IMR-90 (cell line): ENCODE results near the gene GSTT2B. TPM values are rescaled to one million over a fixed set of nuclear protein-coding genes. Genes with fewer than 3 reads are reported as not detected.

ENCODE experiments used
- ATAC-seq: fragments of 200-7000 bp; cut with Tn5 transposase; 2 replicates; pipeline ENCODE4 v1.9.1; 2020; ENCODE audit warnings: low read depth, mild to moderate bottlenecking, moderate library complexity
- BruUV-seq: library from RNA; stranded (reverse); fragments of 400-500 nt; replicated peaks from 2 replicates; lab custom pipeline; 2021; lab: Mats Ljungman, UMichigan
- CTCF ChIA-PET: fragments of 300-600 bp; formaldehyde crosslinking; extraction: SDS; loops from one replicate; lab custom pipeline; 2021; ENCODE audit warnings: antibody characterized with exemption; lab: Yijun Ruan, JAX
- POLR2A ChIA-PET: fragments of 300-600 bp; sonication (Branson Sonifier 250); formaldehyde crosslinking; loops from one replicate; lab custom pipeline; 2022; ENCODE audit warnings: antibody characterized with exemption; ENCODE audit not compliant: unreplicated experiment; lab: Charles Lee
- DNase-seq: peaks from one replicate; pipeline ENCODE4 v3.0.0; 2013
- H2AFZ ChIP-seq: replicated peaks from 2 replicates; pipeline ENCODE3; 2013; ENCODE audit warnings: low read length, mild to moderate bottlenecking; ENCODE audit not compliant: poor library complexity
- H2AK5ac ChIP-seq: 2 replicates; pipeline ENCODE4 v1.6.1; 2013; ENCODE audit warnings: low read depth, low read length, inconsistent platforms
- H2AK9ac ChIP-seq: replicated peaks from 2 replicates; pipeline ENCODE3; 2013; ENCODE audit warnings: mild to moderate bottlenecking, low read depth, low read length, moderate library complexity; ENCODE audit not compliant: poor library complexity
- H2BK120ac ChIP-seq: 2 replicates; pipeline ENCODE4 v1.6.1; 2013; ENCODE audit warnings: low read depth, low read length, inconsistent platforms
- H2BK15ac ChIP-seq: 3 replicates; pipeline ENCODE4 v1.6.1; 2013; ENCODE audit warnings: low read depth, low read length, inconsistent platforms
- H2BK20ac ChIP-seq: 2 replicates; pipeline ENCODE4 v1.6.1; 2013; ENCODE audit warnings: low read depth, mild to moderate bottlenecking, inconsistent platforms, low read length, moderate library complexity
- H2BK5ac ChIP-seq: 2 replicates; pipeline ENCODE4 v1.6.1; 2013; ENCODE audit warnings: mild to moderate bottlenecking, low read depth, low read length, inconsistent platforms; ENCODE audit not compliant: poor library complexity, severe bottlenecking
- H3K14ac ChIP-seq: replicated peaks from 2 replicates; pipeline ENCODE4 v1.6.1; 2013; ENCODE audit warnings: low read depth, low read length, inconsistent platforms
- H3K18ac ChIP-seq: 2 replicates; pipeline ENCODE4 v1.6.1; 2013; ENCODE audit warnings: low read depth, low read length, control low read depth
- H3K23ac ChIP-seq: 2 replicates; pipeline ENCODE4 v1.6.1; 2013; ENCODE audit warnings: low read depth, low read length, inconsistent platforms
- H3K27ac ChIP-seq: 2 replicates; pipeline ENCODE4 v1.5.1; 2013; ENCODE audit warnings: mild to moderate bottlenecking, control low read depth, low read length; ENCODE audit not compliant: insufficient read depth
- H3K27me3 ChIP-seq: 2 replicates; pipeline ENCODE4 v1.6.1; 2013; ENCODE audit warnings: low read length; ENCODE audit not compliant: control insufficient read depth, insufficient read depth
- H3K36me3 ChIP-seq: 2 replicates; pipeline ENCODE4 v1.6.1; 2013; ENCODE audit warnings: low read length, mixed read lengths; ENCODE audit not compliant: control insufficient read depth, insufficient read depth
- H3K4ac ChIP-seq: 2 replicates; pipeline ENCODE4 v1.6.1; 2013; ENCODE audit warnings: low read depth, low read length, inconsistent platforms
- H3K4me1 ChIP-seq: 2 replicates; pipeline ENCODE4 v1.6.1; 2013; ENCODE audit warnings: low read length, mixed read lengths; ENCODE audit not compliant: control insufficient read depth, insufficient read depth
- H3K4me2 ChIP-seq: 2 replicates; pipeline ENCODE4 v1.6.1; 2013; ENCODE audit warnings: low read depth, mild to moderate bottlenecking, control low read depth, low read length, moderate library complexity
- H3K4me3 ChIP-seq: 2 replicates; pipeline ENCODE4 v1.5.1; 2013; ENCODE audit warnings: low read depth, mild to moderate bottlenecking, control low read depth, low read length, moderate library complexity; ENCODE audit not compliant: insufficient read depth
- H3K56ac ChIP-seq: 2 replicates; pipeline ENCODE4 v1.6.1; 2013; ENCODE audit warnings: low read length, inconsistent platforms; ENCODE audit not compliant: insufficient read depth; ENCODE audit errors: extremely low read depth
- H3K79me1 ChIP-seq, 2 experiments: 2 replicates each; pipeline ENCODE4 v1.6.1; 2013; ENCODE audit warnings: low read length in 2 of 2, inconsistent platforms in 1 of 2, low read depth in 1 of 2
- H3K9ac ChIP-seq: 2 replicates; pipeline ENCODE4 v1.6.1; 2013; ENCODE audit warnings: low read depth, low read length, control low read depth
- H3K9me1 ChIP-seq: 2 replicates; pipeline ENCODE4 v1.6.1; 2013; ENCODE audit warnings: low read length, inconsistent platforms; ENCODE audit not compliant: insufficient read depth
- H3K9me3 ChIP-seq: 2 replicates; pipeline ENCODE4 v1.6.1; 2013; ENCODE audit warnings: low read length; ENCODE audit not compliant: control insufficient read depth, insufficient read depth
- H4K20me1 ChIP-seq: 2 replicates; pipeline ENCODE4 v1.6.1; 2013; ENCODE audit warnings: low read length, inconsistent platforms; ENCODE audit not compliant: insufficient read depth
- H4K5ac ChIP-seq: 2 replicates; pipeline ENCODE4 v1.6.1; 2013; ENCODE audit warnings: mild to moderate bottlenecking, low read depth, low read length, control low read depth
- H4K8ac ChIP-seq, 2 experiments: 2 replicates each; pipeline ENCODE4 v1.6.1; 2013; ENCODE audit warnings: low read depth in 2 of 2, low read length in 2 of 2, control low read depth in 1 of 2, inconsistent platforms in 1 of 2
- H4K91ac ChIP-seq: 2 replicates; pipeline ENCODE4 v1.6.1; 2013; ENCODE audit warnings: low read depth, low read length, inconsistent platforms; ENCODE audit not compliant: insufficient read depth
- BHLHE40 ChIP-seq: fragments of 150-350 bp; IDR thresholded peaks from 2 replicates; pipeline ENCODE4 v1.6.1; 2016; ENCODE audit warnings: mild to moderate bottlenecking, low read depth, low read length
- CEBPB ChIP-seq: IDR thresholded peaks from 2 replicates; pipeline ENCODE4 v1.6.1; 2012; ENCODE audit warnings: low read depth, low read length, improper control_type of control experiment
- CHD1 ChIP-seq: IDR thresholded peaks from 2 replicates; pipeline ENCODE4 v1.6.1; 2012; ENCODE audit warnings: low read depth, low read length, improper control_type of control experiment
- CTCF ChIP-seq: conservative IDR thresholded peaks from 2 replicates; pipeline ENCODE4 v1.5.1; 2012; ENCODE audit warnings: mild to moderate bottlenecking, low read depth, low read length, improper control_type of control experiment
- ELK1 ChIP-seq: fragments of 150-350 bp; IDR thresholded peaks from 2 replicates; pipeline ENCODE4 v1.6.1; 2016; ENCODE audit warnings: low read depth, mild to moderate bottlenecking, low read length, moderate library complexity, borderline replicate concordance
- FOS ChIP-seq: fragments of 150-350 bp; IDR thresholded peaks from 2 replicates; pipeline ENCODE4 v1.6.1; 2016; ENCODE audit warnings: low read depth, low read length
- MAFK ChIP-seq: IDR thresholded peaks from 2 replicates; pipeline ENCODE4 v1.6.1; 2012; ENCODE audit warnings: low read depth, low read length, improper control_type of control experiment
- MAZ ChIP-seq: IDR thresholded peaks from 2 replicates; pipeline ENCODE4 v1.6.1; 2012; ENCODE audit warnings: low read depth, mild to moderate bottlenecking, low read length, improper control_type of control experiment, moderate library complexity, borderline replicate concordance
- MXI1 ChIP-seq: IDR thresholded peaks from 2 replicates; pipeline ENCODE4 v1.6.1; 2012; ENCODE audit warnings: low read depth, mild to moderate bottlenecking, low read length, moderate library complexity, borderline replicate concordance
- NFE2L2 ChIP-seq: fragments of 150-350 bp; IDR thresholded peaks from 2 replicates; pipeline ENCODE4 v1.6.1; 2016; ENCODE audit warnings: low read depth, mild to moderate bottlenecking, low read length
- POLR2A ChIP-seq: IDR thresholded peaks from 2 replicates; pipeline ENCODE4 v1.6.1; 2012; ENCODE audit warnings: mild to moderate bottlenecking, low read depth, low read length
- RAD21 ChIP-seq: IDR thresholded peaks from 2 replicates; pipeline ENCODE4 v1.6.1; 2012; ENCODE audit warnings: low read length, improper control_type of control experiment
- RCOR1 ChIP-seq: IDR thresholded peaks from 2 replicates; pipeline ENCODE4 v1.6.1; 2012; ENCODE audit warnings: mild to moderate bottlenecking, low read length, improper control_type of control experiment; ENCODE audit not compliant: insufficient replicate concordance
- RFX5 ChIP-seq: IDR thresholded peaks from 2 replicates; pipeline ENCODE4 v1.8.0; 2012; ENCODE audit warnings: low read depth, mild to moderate bottlenecking, low read length, moderate library complexity
- SMC3 ChIP-seq: fragments of 150-350 bp; IDR thresholded peaks from 2 replicates; pipeline ENCODE4 v1.6.1; 2016; ENCODE audit warnings: low read depth, mild to moderate bottlenecking, antibody characterized with exemption, low read length, moderate library complexity
- USF2 ChIP-seq: fragments of 150-350 bp; IDR thresholded peaks from 2 replicates; pipeline ENCODE4 v1.6.1; 2017; ENCODE audit warnings: mild to moderate bottlenecking, antibody characterized with exemption, low read length, low read depth
- WGBS, 2 experiments: methylation state at CpG; one replicate each; pipeline versions ENCODE4 v1.1.5 to v1.1.7; 2013; ENCODE audit warnings: missing lambda C conversion rate in 2 of 2; ENCODE audit not compliant: insufficient read length in 1 of 2; ENCODE audit errors: extremely low coverage in 2 of 2; 5-methylcytosine and 5-hydroxymethylcytosine counted together
- dilution Hi-C: fragments of 300-500 bp; cut with HindIII; formaldehyde crosslinking; loops from one replicate; pipeline ENCODE4 v1.14.3; 2018; ENCODE audit warnings: low sequenced_read_pairs; ENCODE audit not compliant: unreplicated experiment
- in situ Hi-C: fragments of 300-500 bp; cut with MboI; formaldehyde crosslinking; loops from 3 replicates; pipeline ENCODE4 v1.14.3; 2019; ENCODE audit warnings: low sequenced_read_pairs, inconsistent platforms, mixed read lengths
- intact Hi-C: fragments of 100-400 bp; cut with micrococcal nuclease; formaldehyde crosslinking; loops from 2 replicates; pipeline ENCODE4 v1.10.0; 2022
- polyA plus RNA-seq, 3 experiments: library from polyadenylated mRNA; depleted of rRNA; stranded (reverse); fragments of >200 nt; gene quantifications; 2 replicates each; pipeline ENCODE4 v1.2.3, GENCODE V29; 2012; ENCODE audit warnings: low replicate concordance in 1 of 3
- total RNA-seq: library from RNA; depleted of rRNA; stranded (reverse); fragments of >200 nt; gene quantifications from 2 replicates; pipeline ENCODE4 v1.2.3, GENCODE V29; 2012

GSTT2B gene
- total and polyA plus RNA-seq, 2 of the 4 experiments (the other 2 are of a cell fraction): 15.1 to 77.0 TPM

- TF ChIP-seq ELK1 (no peak), CEBPB (no peak), SMC3 (no peak), FOS (no peak), POLR2A (no peak), RFX5 (no peak), NFE2L2 (no peak), MXI1 (no peak), RCOR1 (no peak), MAFK (no peak), RAD21 (no peak), USF2 (no peak), MAZ (no peak), CTCF (no peak), CHD1 (no peak), BHLHE40 (no peak)
- no peak overlapping the region for H2AK9ac ChIP-seq
- no peaks in the 10 kb centered on the region for H3K36me3 ChIP-seq
- no TSS peak for BruUV-seq
- H3K18ac ChIP-seq: no peak overlapping the region
- in situ Hi-C loops: no loop called here
- no peak overlapping the region for H4K8ac ChIP-seq
- WGBS, 2 experiments: 39% methylated on average over 3 of the region's 3 CpGs; no CpG with 5 or more reads in 1 of the 2 experiments
- H4K20me1 ChIP-seq: no peaks in the 10 kb centered on the region
- intact Hi-C loops: no loop called here
- no peak overlapping the region for H4K5ac ChIP-seq
- H3K27ac ChIP-seq: no peak overlapping the region
- ChIA-PET POLR2A (no interaction called here), CTCF (no interaction called here)
- H3K9me3 ChIP-seq: no peaks in the 10 kb centered on the region
- peaks cover 3% of the 10 kb centered on the region; the same call in 1 of the 2 replicates for H3K4me1 ChIP-seq
- no peak overlapping the region for H3K4me2 ChIP-seq
- no peak for ATAC-seq
- dilution Hi-C loops: no loop called here
- H4K91ac ChIP-seq: no peak overlapping the region
- H3K79me1 ChIP-seq: peaks cover 0 to 8% of the 10 kb centered on the region in 2 experiments; a peak in 2 of 4 replicates
- H3K27me3 ChIP-seq: no peaks in the 10 kb centered on the region
- H3K14ac ChIP-seq: no peak overlapping the region
- no peak overlapping the region for H2BK120ac ChIP-seq
- no peak overlapping the region for H2BK5ac ChIP-seq
- H2BK15ac ChIP-seq: no peak overlapping the region
- H2BK20ac ChIP-seq: no peak overlapping the region
- no peak overlapping the region for H3K4me3 ChIP-seq
- no peak for DNase-seq
- H3K56ac ChIP-seq: no peak overlapping the region
- no peak overlapping the region for H2AFZ ChIP-seq
- H3K4ac ChIP-seq: no peak overlapping the region
- H3K23ac ChIP-seq: no peak overlapping the region
- H2AK5ac ChIP-seq: no peak overlapping the region
- no peak overlapping the region for H3K9ac ChIP-seq
- no peaks in the 10 kb centered on the region; the same call in 1 of the 2 replicates for H3K9me1 ChIP-seq
These were observed 50.4 kb downstream of the GSTT2B start for GRCh38 chr22:23910496-23911190.
